ENCODE results near the gene ORC3.

GRCh38 chr6:87561017-87561416 is 28.9 kb upstream of the ORC3 start:
- TF ChIP-seq POLR2AphosphoS5 (IDR thresholded peaks at IDR 0.05; ENCODE audit: low read depth, low read length) (no peak), TAF1 (IDR thresholded peaks at IDR 0.05; ENCODE audit: borderline replicate concordance, low read depth, low read length) (no peak), POLR2A (IDR thresholded peaks at IDR 0.05; ENCODE audit: low read depth, low read length) (no peak)

Data from GM12892 (cell line).